A549 (cell line): ENCODE data around the gene ZNF680.

Experiments used
- MAFK ChIP-seq: fragments of 450-650 bp; IDR thresholded peaks from 2 replicates; pipeline ENCODE4 v1.6.1; 2014; ENCODE audit not compliant: partially characterized antibody
- POLR2A ChIP-seq: IDR thresholded peaks from 2 replicates; pipeline ENCODE4 v1.6.1; 2012; ENCODE audit warnings: mild to moderate bottlenecking, low read length
- TF ChIP-seq, protein P1 (sequence below): fragments of >200 bp; sonication (Bioruptor Twin); formaldehyde crosslinking; IDR thresholded peaks from 3 replicates; pipeline ENCODE4 v1.5.1; 2016

DNA sequence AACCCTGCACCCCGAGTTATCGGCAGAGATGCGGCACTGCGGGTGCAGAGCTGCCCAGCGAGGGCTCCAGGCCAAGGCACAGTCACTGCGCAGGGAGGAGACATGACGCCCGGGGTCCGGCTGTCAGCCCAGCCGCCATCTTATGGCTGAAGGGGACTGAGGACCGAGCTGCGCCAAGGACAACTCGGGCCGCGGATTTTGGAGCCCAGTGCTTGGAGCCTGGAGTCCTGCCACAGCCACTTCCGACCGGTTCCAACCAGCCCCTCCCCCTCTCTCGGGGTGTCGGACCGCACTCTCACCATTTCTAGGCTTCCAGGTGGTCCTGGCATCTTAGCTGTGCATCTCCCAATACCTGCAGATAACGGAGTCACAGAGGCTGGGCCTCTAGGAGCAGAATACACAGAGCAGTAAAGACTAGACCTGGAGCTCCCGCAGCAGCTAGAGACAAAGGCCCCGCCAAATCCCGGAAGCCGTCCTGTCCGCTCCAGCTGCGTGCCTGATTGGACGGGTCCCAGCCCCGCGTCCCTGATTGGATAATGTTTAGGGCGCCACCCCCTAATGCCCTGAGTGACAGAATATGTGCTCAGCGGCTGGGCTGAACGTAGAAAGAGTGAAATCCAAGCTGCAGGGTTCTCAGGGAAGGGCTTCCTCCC, at the start of gene ZNF680:
- TF ChIP-seq, protein P1, sequence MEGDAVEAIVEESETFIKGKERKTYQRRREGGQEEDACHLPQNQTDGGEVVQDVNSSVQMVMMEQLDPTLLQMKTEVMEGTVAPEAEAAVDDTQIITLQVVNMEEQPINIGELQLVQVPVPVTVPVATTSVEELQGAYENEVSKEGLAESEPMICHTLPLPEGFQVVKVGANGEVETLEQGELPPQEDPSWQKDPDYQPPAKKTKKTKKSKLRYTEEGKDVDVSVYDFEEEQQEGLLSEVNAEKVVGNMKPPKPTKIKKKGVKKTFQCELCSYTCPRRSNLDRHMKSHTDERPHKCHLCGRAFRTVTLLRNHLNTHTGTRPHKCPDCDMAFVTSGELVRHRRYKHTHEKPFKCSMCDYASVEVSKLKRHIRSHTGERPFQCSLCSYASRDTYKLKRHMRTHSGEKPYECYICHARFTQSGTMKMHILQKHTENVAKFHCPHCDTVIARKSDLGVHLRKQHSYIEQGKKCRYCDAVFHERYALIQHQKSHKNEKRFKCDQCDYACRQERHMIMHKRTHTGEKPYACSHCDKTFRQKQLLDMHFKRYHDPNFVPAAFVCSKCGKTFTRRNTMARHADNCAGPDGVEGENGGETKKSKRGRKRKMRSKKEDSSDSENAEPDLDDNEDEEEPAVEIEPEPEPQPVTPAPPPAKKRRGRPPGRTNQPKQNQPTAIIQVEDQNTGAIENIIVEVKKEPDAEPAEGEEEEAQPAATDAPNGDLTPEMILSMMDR, result no peak
- TF ChIP-seq POLR2A (peak; percentile 51), MAFK (no peak)
